SK-N-SH (cell line): Measurements from ENCODE around the gene OPCML. TPM values are rescaled to one million over a fixed set of nuclear protein-coding genes. Genes with fewer than 3 reads are reported as not detected.

ENCODE experiments used
- CTCF ChIA-PET: fragments of 300-600, 350-600 bp; formaldehyde crosslinking; extraction: SDS; loops from one replicate; lab custom pipeline; 2021; lab: Yijun Ruan, JAX
- POLR2A ChIA-PET: fragments of 350-600 bp; sonication (Branson Sonifier 250); formaldehyde crosslinking; extraction: SDS; loops from one replicate; lab custom pipeline; 2020; ENCODE audit warnings: antibody characterized with exemption, inconsistent platforms; lab: Yijun Ruan, JAX
- DNase-seq: peaks from one replicate; pipeline ENCODE4 v3.0.0; 2012
- H2AFZ ChIP-seq: fragments of 200-600 bp; sonication (generic); 2 replicates; pipeline ENCODE4 v1.8.1; 2016; ENCODE audit warnings: antibody characterized with exemption, mild to moderate bottlenecking, low read depth
- H3F3A ChIP-seq: fragments of 200-600 bp; sonication (generic); replicated peaks from 2 replicates; pipeline ENCODE3; 2016; ENCODE audit warnings: antibody characterized with exemption, mild to moderate bottlenecking; ENCODE audit not compliant: insufficient read depth
- H3K27ac ChIP-seq, 2 experiments: fragments of 200-500 bp in 1 of 2; fragments of 200-600 bp in 1 of 2; sonication (Bioruptor generic) in 1 of 2; sonication (generic), shearing (Covaris generic) in 1 of 2; 2 replicates each; pipeline versions ENCODE4 v1.5.1 to v1.6.1; 2014 to 2016; ENCODE audit warnings: low read depth in 2 of 2, inconsistent platforms in 1 of 2, low read length in 1 of 2, mild to moderate bottlenecking in 1 of 2, mixed read lengths in 1 of 2
- H3K27me3 ChIP-seq: fragments of 200-600 bp; sonication (generic), shearing (Covaris generic); 2 replicates; pipeline ENCODE4 v1.6.1; 2016; ENCODE audit warnings: mixed run types; ENCODE audit not compliant: insufficient read depth
- H3K36me3 ChIP-seq, 2 experiments: fragments of 200-500 bp in 1 of 2; fragments of 200-600 bp in 1 of 2; sonication (Bioruptor generic) in 1 of 2; sonication (generic) in 1 of 2; replicated peaks in 1 of 2; 2 replicates each; pipeline versions ENCODE3 to v1.5.1; 2014 to 2016; ENCODE audit warnings: low read length in 1 of 2, mild to moderate bottlenecking in 1 of 2; ENCODE audit not compliant: insufficient read depth in 2 of 2, control insufficient read depth in 1 of 2
- H3K4me1 ChIP-seq, 2 experiments: fragments of 200-500 bp in 1 of 2; fragments of 200-600 bp in 1 of 2; sonication (Bioruptor generic) in 1 of 2; sonication (generic), shearing (Covaris generic) in 1 of 2; 2 replicates each; pipeline versions ENCODE4 v1.5.1 to v1.6.1; 2014 to 2016; ENCODE audit warnings: low read depth in 1 of 2, low read length in 1 of 2, mixed run types in 1 of 2; ENCODE audit not compliant: insufficient read depth in 2 of 2, control insufficient read depth in 1 of 2
- H3K4me2 ChIP-seq: fragments of 200-600 bp; sonication (generic), shearing (Covaris generic); 2 replicates; pipeline ENCODE4 v1.6.1; 2017; ENCODE audit warnings: mixed run types
- H3K4me3 ChIP-seq, 2 experiments: fragments of 200-500 bp in 1 of 2; fragments of 200-600 bp in 1 of 2; sonication (Bioruptor generic) in 1 of 2; sonication (generic), shearing (Covaris generic) in 1 of 2; 2 replicates each; pipeline versions ENCODE4 v1.5.1 to v1.8.1; 2014 to 2016; ENCODE audit warnings: low read depth in 2 of 2, inconsistent platforms in 1 of 2, low read length in 1 of 2, mild to moderate bottlenecking in 1 of 2, mixed read lengths in 1 of 2, moderate library complexity in 1 of 2
- H3K79me2 ChIP-seq: fragments of 200-600 bp; sonication (generic); 2 replicates; pipeline ENCODE4 v1.8.1; 2017; ENCODE audit warnings: mild to moderate bottlenecking; ENCODE audit not compliant: insufficient read depth
- H3K9ac ChIP-seq: fragments of 200-600 bp; sonication (generic); 2 replicates; pipeline ENCODE4 v1.6.1; 2017; ENCODE audit warnings: mixed run types
- H3K9me2 ChIP-seq: fragments of 200-600 bp; sonication (generic); 2 replicates; pipeline ENCODE4 v1.6.1; 2017; ENCODE audit warnings: mixed run types
- H3K9me3 ChIP-seq: fragments of 200-600 bp; sonication (generic); 2 replicates; pipeline ENCODE4 v1.6.1; 2017; ENCODE audit warnings: mixed run types, mild to moderate bottlenecking, moderate library complexity
- H4K20me1 ChIP-seq: fragments of 200-600 bp; sonication (generic); 2 replicates; pipeline ENCODE4 v1.6.1; 2017; ENCODE audit warnings: mild to moderate bottlenecking, mixed run types; ENCODE audit not compliant: insufficient read depth
- ELF1 ChIP-seq: IDR thresholded peaks from 2 replicates; pipeline ENCODE4 v1.4.0; 2012
- EP300 ChIP-seq, 2 experiments: IDR thresholded peaks; 2 replicates each; pipeline versions ENCODE4 v1.4.0 to v1.6.1; 2012; ENCODE audit warnings: borderline replicate concordance in 1 of 2, low read depth in 1 of 2, low read length in 1 of 2
- FOSL2 ChIP-seq: IDR thresholded peaks from 2 replicates; pipeline ENCODE4 v1.4.0; 2012; ENCODE audit warnings: low read depth, mild to moderate bottlenecking, moderate library complexity, borderline replicate concordance
- FOXJ3 ChIP-seq: sonication (generic); formaldehyde crosslinking; IDR thresholded peaks from 2 replicates; pipeline ENCODE4 v1.5.1; 2020; ENCODE audit warnings: mild to moderate bottlenecking, missing genetic modification reagents
- FOXM1 ChIP-seq: IDR thresholded peaks from 2 replicates; pipeline ENCODE4 v1.4.0; 2012; ENCODE audit warnings: low read depth, mild to moderate bottlenecking
- GABPA ChIP-seq: IDR thresholded peaks from 2 replicates; pipeline ENCODE4 v1.4.0; 2012; ENCODE audit warnings: low read depth, mild to moderate bottlenecking
- GATA2 ChIP-seq: sonication (generic); formaldehyde crosslinking; IDR thresholded peaks from 2 replicates; pipeline ENCODE4 v1.5.0; 2020; ENCODE audit warnings: mild to moderate bottlenecking, missing genetic modification reagents
- IRF3 ChIP-seq: fragments of 150-350 bp; IDR thresholded peaks from 2 replicates; pipeline ENCODE4 v1.6.1; 2016; ENCODE audit warnings: mild to moderate bottlenecking, low read depth, low read length
- JUND ChIP-seq: IDR thresholded peaks from 2 replicates; pipeline ENCODE4 v1.4.0; 2012
- MEF2A ChIP-seq: IDR thresholded peaks from 2 replicates; pipeline ENCODE4 v1.4.0; 2012; ENCODE audit warnings: low read depth, borderline replicate concordance
- MXI1 ChIP-seq: IDR thresholded peaks from 2 replicates; pipeline ENCODE4 v1.6.1; 2012; ENCODE audit warnings: mild to moderate bottlenecking, low read depth, low read length, improper control_type of control experiment
- NRF1 ChIP-seq: IDR thresholded peaks from 2 replicates; pipeline ENCODE4 v1.6.1; 2012; ENCODE audit warnings: low read depth, mild to moderate bottlenecking, low read length
- POLR2AphosphoS5 ChIP-seq: IDR thresholded peaks from 2 replicates; pipeline ENCODE4 v1.6.1; 2012; ENCODE audit warnings: low read depth, low read length
- RAD21 ChIP-seq: IDR thresholded peaks from 2 replicates; pipeline ENCODE4 v1.6.1; 2012; ENCODE audit warnings: mild to moderate bottlenecking, low read length
- REST ChIP-seq: IDR thresholded peaks from 2 replicates; pipeline ENCODE4 v1.6.1; 2012; ENCODE audit warnings: mild to moderate bottlenecking, low read depth, low read length, moderate library complexity
- TAF1 ChIP-seq: IDR thresholded peaks from 2 replicates; pipeline ENCODE4 v1.6.1; 2012; ENCODE audit warnings: low read depth, mild to moderate bottlenecking, low read length, moderate library complexity, borderline replicate concordance
- TCF12 ChIP-seq: IDR thresholded peaks from 2 replicates; pipeline ENCODE4 v1.4.0; 2012
- YY1 ChIP-seq: IDR thresholded peaks from 2 replicates; pipeline ENCODE4 v1.4.0; 2012; ENCODE audit warnings: low read depth, mild to moderate bottlenecking
- WGBS: methylation state at CpG from one replicate; pipeline ENCODE4 v1.1.6; 2017; ENCODE audit warnings: low lambda C conversion rate; 5-methylcytosine and 5-hydroxymethylcytosine counted together
- polyA plus RNA-seq, 3 experiments: library from polyadenylated mRNA; depleted of rRNA; stranded (reverse); fragments of >200 nt; gene quantifications; 2 replicates each; pipeline ENCODE4 v1.2.3, GENCODE V29; 2012
- TF ChIP-seq, protein P1 (sequence below): IDR thresholded peaks from 2 replicates; pipeline ENCODE4; 2012
- TF ChIP-seq, protein P2 (sequence below): IDR thresholded peaks from 2 replicates; pipeline ENCODE4 v1.4.0; 2012; ENCODE audit warnings: low read depth, borderline replicate concordance
- TF ChIP-seq, protein P3 (sequence below): fragments of 200-600 bp; sonication (generic); IDR thresholded peaks from 2 replicates; pipeline ENCODE4 v1.6.1; 2017; ENCODE audit warnings: antibody characterized with exemption, mild to moderate bottlenecking, moderate library complexity

The OPCML gene
- polyA plus RNA-seq, 1 of the 3 experiments (the other 2 are of a cell fraction), result not detected

DNA sequence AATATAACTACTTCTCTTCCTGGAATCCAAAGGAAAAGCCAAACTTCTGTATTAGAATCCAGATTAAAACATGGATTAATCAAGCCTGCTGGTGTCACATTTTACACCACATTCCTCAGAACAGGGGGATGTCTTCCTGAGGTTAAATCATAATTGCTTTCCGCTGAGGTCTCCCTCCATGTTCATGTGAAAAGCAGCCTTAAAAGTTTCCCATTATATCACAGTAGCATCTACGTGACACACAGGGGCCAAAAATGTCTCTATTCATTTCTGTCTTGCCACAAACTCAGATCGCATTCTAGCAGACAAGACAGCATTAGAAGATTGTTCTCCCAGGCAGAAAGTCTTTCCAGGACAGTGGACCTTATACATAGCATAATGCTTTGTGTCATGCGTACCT, 788.7 kb downstream of the OPCML start:
- H3K27ac ChIP-seq, result no peak overlapping the region
- no peaks in the 10 kb centered on the region for H3K27me3 ChIP-seq
- no peaks in the 10 kb centered on the region for H3K9me3 ChIP-seq
- H3K9me2 ChIP-seq, result no peaks in the 10 kb centered on the region
- H3F3A ChIP-seq, result no peaks in the 10 kb centered on the region
- H3K4me2 ChIP-seq, result no peak overlapping the region
- 46% methylated on average over 4 of the region's 4 CpGs for WGBS
- POLR2A ChIA-PET, result no interaction called here
- H3K36me3 ChIP-seq, result no peaks in the 10 kb centered on the region
- no peak overlapping the region for H2AFZ ChIP-seq
- H3K79me2 ChIP-seq, result no peaks in the 10 kb centered on the region
- no peak for TF ChIP-seq JUND
- no peak for TF ChIP-seq TCF12
- no peak for TF ChIP-seq GATA2 (CRISPR knock-in tag)
- TF ChIP-seq MXI1, result no peak
- TF ChIP-seq POLR2AphosphoS5, result no peak
- TF ChIP-seq, protein P1, sequence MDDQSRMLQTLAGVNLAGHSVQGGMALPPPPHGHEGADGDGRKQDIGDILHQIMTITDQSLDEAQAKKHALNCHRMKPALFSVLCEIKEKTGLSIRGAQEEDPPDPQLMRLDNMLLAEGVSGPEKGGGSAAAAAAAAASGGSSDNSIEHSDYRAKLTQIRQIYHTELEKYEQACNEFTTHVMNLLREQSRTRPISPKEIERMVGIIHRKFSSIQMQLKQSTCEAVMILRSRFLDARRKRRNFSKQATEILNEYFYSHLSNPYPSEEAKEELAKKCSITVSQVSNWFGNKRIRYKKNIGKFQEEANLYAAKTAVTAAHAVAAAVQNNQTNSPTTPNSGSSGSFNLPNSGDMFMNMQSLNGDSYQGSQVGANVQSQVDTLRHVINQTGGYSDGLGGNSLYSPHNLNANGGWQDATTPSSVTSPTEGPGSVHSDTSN, result no peak
- TF ChIP-seq YY1, result no peak
- H3K4me1 ChIP-seq, result no peaks in the 10 kb centered on the region
- H3K4me3 ChIP-seq, result no peak overlapping the region
- CTCF ChIA-PET, result no interaction called here
- no peak for DNase-seq
- H4K20me1 ChIP-seq, result no peaks in the 10 kb centered on the region
- no peak overlapping the region for H3K9ac ChIP-seq

GRCh38 chr11:132742929-132743328, 789.4 kb downstream of the OPCML start:
- H3K9me2 ChIP-seq, result no peaks in the 10 kb centered on the region
- H2AFZ ChIP-seq, result no peak overlapping the region
- H3K9me3 ChIP-seq, result no peaks in the 10 kb centered on the region
- 58% methylated on average over 6 of the region's 6 CpGs for WGBS
- POLR2A ChIA-PET, result no interaction called here
- CTCF ChIA-PET, result no interaction called here
- H3K79me2 ChIP-seq, result no peaks in the 10 kb centered on the region
- no peak for DNase-seq
- H3K27ac ChIP-seq, result no peak overlapping the region
- H3K27me3 ChIP-seq, result no peaks in the 10 kb centered on the region
- H3K9ac ChIP-seq, result no peak overlapping the region
- no peak overlapping the region for H3K4me2 ChIP-seq
- no peaks in the 10 kb centered on the region for H3K4me1 ChIP-seq
- no peaks in the 10 kb centered on the region for H3K36me3 ChIP-seq
- no peak overlapping the region for H3K4me3 ChIP-seq
- H4K20me1 ChIP-seq, result no peaks in the 10 kb centered on the region
- H3F3A ChIP-seq, result no peaks in the 10 kb centered on the region
- no peak for TF ChIP-seq FOXJ3 (CRISPR knock-in tag)
- TF ChIP-seq, protein P2, sequence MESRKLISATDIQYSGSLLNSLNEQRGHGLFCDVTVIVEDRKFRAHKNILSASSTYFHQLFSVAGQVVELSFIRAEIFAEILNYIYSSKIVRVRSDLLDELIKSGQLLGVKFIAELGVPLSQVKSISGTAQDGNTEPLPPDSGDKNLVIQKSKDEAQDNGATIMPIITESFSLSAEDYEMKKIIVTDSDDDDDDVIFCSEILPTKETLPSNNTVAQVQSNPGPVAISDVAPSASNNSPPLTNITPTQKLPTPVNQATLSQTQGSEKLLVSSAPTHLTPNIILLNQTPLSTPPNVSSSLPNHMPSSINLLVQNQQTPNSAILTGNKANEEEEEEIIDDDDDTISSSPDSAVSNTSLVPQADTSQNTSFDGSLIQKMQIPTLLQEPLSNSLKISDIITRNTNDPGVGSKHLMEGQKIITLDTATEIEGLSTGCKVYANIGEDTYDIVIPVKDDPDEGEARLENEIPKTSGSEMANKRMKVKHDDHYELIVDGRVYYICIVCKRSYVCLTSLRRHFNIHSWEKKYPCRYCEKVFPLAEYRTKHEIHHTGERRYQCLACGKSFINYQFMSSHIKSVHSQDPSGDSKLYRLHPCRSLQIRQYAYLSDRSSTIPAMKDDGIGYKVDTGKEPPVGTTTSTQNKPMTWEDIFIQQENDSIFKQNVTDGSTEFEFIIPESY, result no peak
- TF ChIP-seq, protein P3, sequence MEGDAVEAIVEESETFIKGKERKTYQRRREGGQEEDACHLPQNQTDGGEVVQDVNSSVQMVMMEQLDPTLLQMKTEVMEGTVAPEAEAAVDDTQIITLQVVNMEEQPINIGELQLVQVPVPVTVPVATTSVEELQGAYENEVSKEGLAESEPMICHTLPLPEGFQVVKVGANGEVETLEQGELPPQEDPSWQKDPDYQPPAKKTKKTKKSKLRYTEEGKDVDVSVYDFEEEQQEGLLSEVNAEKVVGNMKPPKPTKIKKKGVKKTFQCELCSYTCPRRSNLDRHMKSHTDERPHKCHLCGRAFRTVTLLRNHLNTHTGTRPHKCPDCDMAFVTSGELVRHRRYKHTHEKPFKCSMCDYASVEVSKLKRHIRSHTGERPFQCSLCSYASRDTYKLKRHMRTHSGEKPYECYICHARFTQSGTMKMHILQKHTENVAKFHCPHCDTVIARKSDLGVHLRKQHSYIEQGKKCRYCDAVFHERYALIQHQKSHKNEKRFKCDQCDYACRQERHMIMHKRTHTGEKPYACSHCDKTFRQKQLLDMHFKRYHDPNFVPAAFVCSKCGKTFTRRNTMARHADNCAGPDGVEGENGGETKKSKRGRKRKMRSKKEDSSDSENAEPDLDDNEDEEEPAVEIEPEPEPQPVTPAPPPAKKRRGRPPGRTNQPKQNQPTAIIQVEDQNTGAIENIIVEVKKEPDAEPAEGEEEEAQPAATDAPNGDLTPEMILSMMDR, result no peak
- no peak for TF ChIP-seq ELF1
- TF ChIP-seq NRF1, result no peak
- no peak for TF ChIP-seq IRF3
- no peak for TF ChIP-seq MEF2A
- TF ChIP-seq REST, result no peak
- no peak for TF ChIP-seq GATA2 (CRISPR knock-in tag)
- TF ChIP-seq TAF1, result no peak
- no peak for TF ChIP-seq GABPA
- TF ChIP-seq EP300 (IDR thresholded peaks at IDR 0.05; ENCODE audit: borderline replicate concordance in 1 of 2, low read depth in 1 of 2, low read length in 1 of 2), result no peak
- no peak for TF ChIP-seq RAD21
- TF ChIP-seq FOXM1, result no peak
- no peak for TF ChIP-seq TCF12
- no peak for TF ChIP-seq FOSL2
